AG04450 (cell line): Measurements from ENCODE around the gene TMEM186. TPM values are rescaled to one million over a fixed set of nuclear protein-coding genes. Genes with fewer than 3 reads are reported as not detected.

Experiments
- CTCF ChIA-PET: fragments of 300-600, 350-600 bp; formaldehyde crosslinking; extraction: SDS; loops from one replicate; lab custom pipeline; 2022; ENCODE audit warnings: antibody characterized with exemption, inconsistent platforms; lab: Charles Lee
- POLR2A ChIA-PET: fragments of 350-600 bp; formaldehyde crosslinking; extraction: SDS; loops from one replicate; lab custom pipeline; 2021; ENCODE audit warnings: antibody characterized with exemption, inconsistent platforms; lab: Yijun Ruan, JAX
- DNase-seq: peaks from one replicate; pipeline ENCODE4 v3.0.0-alpha.2; 2011; ENCODE audit warnings: low read depth, low spot score
- H3K27ac ChIP-seq: one replicate; pipeline ENCODE4 v1.5.1; 2012; ENCODE audit warnings: low read depth, low read length, control low read depth
- H3K27me3 ChIP-seq: one replicate; pipeline ENCODE4 v1.6.0; 2012; ENCODE audit warnings: low read length; ENCODE audit not compliant: control insufficient read depth, insufficient read depth
- H3K4me3 ChIP-seq: 2 replicates; pipeline ENCODE4 v1.5.1; 2011; ENCODE audit warnings: mild to moderate bottlenecking, low read depth, low read length, control low read depth
- H3K9me3 ChIP-seq: 2 replicates; pipeline ENCODE4 v1.5.1; 2012; ENCODE audit warnings: low read length; ENCODE audit not compliant: control insufficient read depth, insufficient read depth
- polyA plus RNA-seq: library from polyadenylated mRNA; depleted of rRNA; stranded (reverse); fragments of >200 nt; gene quantifications from 2 replicates; pipeline ENCODE4 v1.2.3, GENCODE V29; 2011
- TF ChIP-seq, protein P1 (sequence below): IDR thresholded peaks from 2 replicates; pipeline ENCODE4 v1.5.1; 2011; ENCODE audit warnings: low read depth, low read length, control low read depth, inconsistent platforms

The TMEM186 gene
- polyA plus RNA-seq, 1 experiment = 7.7 TPM

DNA sequence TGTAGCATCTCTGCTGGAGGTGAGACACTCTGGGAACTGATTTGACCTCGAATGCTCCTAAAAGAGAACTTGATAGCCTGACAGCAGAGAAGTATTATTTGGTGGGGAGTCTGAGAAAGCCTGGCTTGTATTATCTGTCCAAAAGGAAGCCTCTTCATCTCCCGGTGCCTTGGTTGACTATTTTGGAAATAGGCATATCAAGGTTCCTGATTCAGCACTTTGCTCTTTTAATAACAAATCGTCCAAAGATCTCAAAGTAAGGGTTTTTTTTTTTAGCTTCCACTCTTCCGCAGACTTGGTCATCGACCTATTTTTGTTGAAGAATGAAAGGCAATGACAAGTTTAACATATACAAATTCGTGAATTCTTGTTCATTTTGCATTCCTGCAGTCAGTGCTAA is 14.8 kb downstream of the TMEM186 start:
- POLR2A ChIA-PET = no interaction called here
- Histone ChIP-seq H3K9me3 (no peaks in the 10 kb centered on the region), H3K4me3 (no peak overlapping the region), H3K27ac (no peak overlapping the region), H3K27me3 (peaks cover 5% of the 10 kb centered on the region)
- TF ChIP-seq, protein P1, sequence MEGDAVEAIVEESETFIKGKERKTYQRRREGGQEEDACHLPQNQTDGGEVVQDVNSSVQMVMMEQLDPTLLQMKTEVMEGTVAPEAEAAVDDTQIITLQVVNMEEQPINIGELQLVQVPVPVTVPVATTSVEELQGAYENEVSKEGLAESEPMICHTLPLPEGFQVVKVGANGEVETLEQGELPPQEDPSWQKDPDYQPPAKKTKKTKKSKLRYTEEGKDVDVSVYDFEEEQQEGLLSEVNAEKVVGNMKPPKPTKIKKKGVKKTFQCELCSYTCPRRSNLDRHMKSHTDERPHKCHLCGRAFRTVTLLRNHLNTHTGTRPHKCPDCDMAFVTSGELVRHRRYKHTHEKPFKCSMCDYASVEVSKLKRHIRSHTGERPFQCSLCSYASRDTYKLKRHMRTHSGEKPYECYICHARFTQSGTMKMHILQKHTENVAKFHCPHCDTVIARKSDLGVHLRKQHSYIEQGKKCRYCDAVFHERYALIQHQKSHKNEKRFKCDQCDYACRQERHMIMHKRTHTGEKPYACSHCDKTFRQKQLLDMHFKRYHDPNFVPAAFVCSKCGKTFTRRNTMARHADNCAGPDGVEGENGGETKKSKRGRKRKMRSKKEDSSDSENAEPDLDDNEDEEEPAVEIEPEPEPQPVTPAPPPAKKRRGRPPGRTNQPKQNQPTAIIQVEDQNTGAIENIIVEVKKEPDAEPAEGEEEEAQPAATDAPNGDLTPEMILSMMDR = no peak
- CTCF ChIA-PET = interaction anchor here (0.9 kb wide), 1 partner anchor 9 kb away, joined by 3 read pairs; no protein-coding TSS in a partner anchor
- no peak for DNase-seq

DNA sequence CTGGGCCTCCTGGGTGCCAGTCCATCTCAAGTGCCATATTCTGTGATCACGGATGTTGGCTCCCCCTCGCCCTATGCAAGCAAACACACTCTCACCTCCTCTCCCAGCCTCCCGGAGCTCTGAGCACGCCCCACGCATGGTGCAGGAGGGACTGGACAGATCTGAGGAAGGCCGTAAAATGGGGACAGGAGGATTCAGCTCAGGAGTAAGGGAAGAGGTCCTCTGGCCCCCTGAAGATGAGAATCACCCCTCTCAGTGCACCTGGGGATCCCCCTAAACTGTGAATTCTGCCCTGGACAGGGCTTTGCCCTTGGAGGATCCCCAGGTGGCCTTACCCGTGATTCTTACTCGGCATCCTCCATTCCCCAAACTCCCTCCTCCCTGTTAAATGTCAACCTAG is 15.6 kb downstream of the TMEM186 start:
- ChIA-PET CTCF (no interaction called here), POLR2A (no interaction called here)
- H3K4me3 ChIP-seq = no peak overlapping the region
- TF ChIP-seq, protein P1 = no peak
- no peak for DNase-seq
- peaks cover 4% of the 10 kb centered on the region for H3K9me3 ChIP-seq
- peaks cover 7% of the 10 kb centered on the region for H3K27me3 ChIP-seq
- H3K27ac ChIP-seq = no peak overlapping the region

DNA sequence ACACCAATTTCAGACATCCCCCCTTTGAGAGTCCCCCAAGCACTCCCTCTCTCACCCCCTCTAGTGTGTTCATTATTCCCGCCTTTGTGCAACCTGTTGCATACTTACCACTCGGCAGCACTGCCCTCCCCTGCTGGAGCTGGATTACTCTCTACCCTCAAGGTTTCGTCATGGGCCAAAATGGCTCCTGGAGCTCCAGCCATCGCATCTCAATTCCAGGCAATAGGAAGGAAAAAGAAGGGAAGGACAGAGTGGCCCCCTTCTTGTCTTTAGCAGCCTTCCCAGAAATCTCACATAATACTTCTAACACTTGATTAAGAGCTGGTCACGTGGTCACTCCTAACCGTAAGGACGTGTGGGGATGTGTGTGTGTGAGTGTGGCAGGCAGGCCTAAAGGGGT is 20.2 kb downstream of the TMEM186 start:
- POLR2A ChIA-PET = no interaction called here
- Histone ChIP-seq H3K9me3 (peaks cover 4% of the 10 kb centered on the region), H3K4me3 (no peak overlapping the region), H3K27me3 (peaks cover 2% of the 10 kb centered on the region), H3K27ac (no peak overlapping the region)
- no peak for DNase-seq
- CTCF ChIA-PET = no interaction called here
- TF ChIP-seq, protein P1 = no peak

DNA sequence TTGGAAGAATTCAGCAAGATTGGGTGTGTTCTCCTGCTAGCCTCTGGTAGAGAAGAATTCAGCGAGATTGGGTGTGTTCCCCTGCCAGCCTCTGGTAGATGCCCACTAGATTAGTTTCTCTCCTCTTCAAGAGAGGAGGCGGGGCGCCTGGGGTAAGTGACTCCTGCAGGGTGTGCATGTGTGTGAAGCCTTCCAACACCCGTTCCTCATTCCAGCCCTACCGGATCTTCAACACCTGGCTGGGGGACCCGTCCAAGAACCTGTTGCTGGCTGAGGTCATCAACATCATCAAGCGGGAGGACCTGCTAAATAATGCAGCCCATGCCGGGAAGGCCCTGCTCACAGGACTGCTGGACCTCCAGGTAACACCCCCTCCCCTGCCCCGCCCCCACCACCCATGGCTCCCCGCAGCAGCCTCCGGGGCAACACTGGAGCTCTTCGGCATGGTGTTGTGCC is 21.3 kb downstream of the TMEM186 start:
- CTCF ChIA-PET = no interaction called here
- Histone ChIP-seq H3K9me3 (peaks cover 4% of the 10 kb centered on the region), H3K4me3 (no peak overlapping the region), H3K27ac (no peak overlapping the region), H3K27me3 (peaks cover 2% of the 10 kb centered on the region)
- POLR2A ChIA-PET = no interaction called here
- TF ChIP-seq, protein P1 = no peak
- no peak for DNase-seq

DNA sequence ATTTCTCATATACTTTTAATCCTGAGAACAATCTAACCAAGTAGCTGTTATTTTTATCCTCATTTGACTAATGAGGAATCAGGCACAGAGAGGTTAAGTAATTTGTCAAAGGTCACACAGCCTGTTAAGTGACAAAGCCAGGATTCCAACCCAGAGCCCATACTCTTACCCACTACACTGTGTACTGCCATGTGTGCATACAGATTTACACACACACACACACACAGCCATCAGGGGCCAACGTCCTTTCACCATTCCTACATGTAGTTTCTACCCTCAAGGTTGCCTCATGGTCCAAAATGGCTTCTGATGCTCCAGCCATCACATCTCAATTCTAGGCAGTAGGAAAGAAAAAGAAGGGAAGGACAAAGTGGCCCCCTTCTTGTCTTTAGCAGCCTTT is 22.1 kb downstream of the TMEM186 start:
- H3K27me3 ChIP-seq = peaks cover 2% of the 10 kb centered on the region
- TF ChIP-seq, protein P1 = no peak
- DNase-seq = no peak
- ChIA-PET POLR2A (no interaction called here), CTCF (no interaction called here)
- H3K9me3 ChIP-seq = peaks cover 4% of the 10 kb centered on the region
- no peak overlapping the region for H3K4me3 ChIP-seq
- H3K27ac ChIP-seq = no peak overlapping the region
